GM21390 (cell line): ENCODE measurements around the gene EHBP1.
A peak's percentile ranks its signal among the peaks of the same experiment; 100 is the strongest.

Experiments
- ATAC-seq: cut with Tn5 transposase; IDR thresholded peaks from one replicate; pipeline ENCODE4 v1.9.1; 2021; ENCODE audit not compliant: unreplicated experiment

The EHBP1 gene

DNA sequence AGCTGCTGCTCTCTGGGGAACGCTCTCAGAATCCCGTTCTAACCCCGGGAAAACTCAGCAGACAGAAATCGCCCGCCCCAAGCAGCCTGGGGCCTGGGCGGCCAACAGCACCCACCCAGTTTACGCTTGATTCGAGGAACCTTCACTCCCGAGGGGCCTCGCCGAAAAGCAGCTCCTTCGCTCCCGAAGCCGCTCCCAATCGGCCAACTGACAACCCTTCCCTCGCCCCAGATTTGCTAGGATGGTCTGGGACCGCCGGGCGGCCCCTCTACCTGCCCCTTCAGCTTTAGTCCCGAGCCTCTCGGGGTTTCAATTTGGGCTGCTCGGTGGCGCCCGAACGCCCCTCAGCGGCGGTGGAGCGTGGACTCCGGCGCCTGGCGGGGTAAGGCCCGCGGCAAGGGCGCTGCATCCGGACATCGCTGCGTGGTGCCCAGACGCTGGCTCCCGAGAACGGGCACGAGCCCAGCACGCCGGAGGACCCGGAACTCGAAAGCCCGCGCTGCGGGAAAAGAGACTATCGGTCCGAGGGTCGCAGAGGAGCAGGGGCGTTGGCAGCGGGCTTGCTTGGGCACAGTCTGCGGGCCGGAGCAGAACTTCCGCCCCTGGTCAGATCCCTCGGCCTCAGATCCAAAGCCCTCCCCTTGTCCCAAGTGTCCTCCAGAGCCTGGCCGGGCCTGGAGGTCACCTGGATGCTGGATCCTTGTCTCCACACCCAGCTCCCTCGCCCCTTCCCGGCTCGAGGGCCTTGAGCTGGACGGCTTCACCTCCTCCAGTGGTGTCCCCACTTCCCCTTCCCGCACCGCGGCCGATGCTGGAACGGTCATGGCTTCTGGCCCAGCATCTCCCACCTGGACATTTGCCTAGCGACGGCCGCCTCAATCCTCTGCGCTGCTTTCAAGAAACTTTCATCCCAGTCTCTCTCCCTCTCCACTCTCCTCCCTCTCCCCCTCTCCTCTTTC lies 342.1 kb downstream of the EHBP1 start:
- no peak for ATAC-seq

DNA sequence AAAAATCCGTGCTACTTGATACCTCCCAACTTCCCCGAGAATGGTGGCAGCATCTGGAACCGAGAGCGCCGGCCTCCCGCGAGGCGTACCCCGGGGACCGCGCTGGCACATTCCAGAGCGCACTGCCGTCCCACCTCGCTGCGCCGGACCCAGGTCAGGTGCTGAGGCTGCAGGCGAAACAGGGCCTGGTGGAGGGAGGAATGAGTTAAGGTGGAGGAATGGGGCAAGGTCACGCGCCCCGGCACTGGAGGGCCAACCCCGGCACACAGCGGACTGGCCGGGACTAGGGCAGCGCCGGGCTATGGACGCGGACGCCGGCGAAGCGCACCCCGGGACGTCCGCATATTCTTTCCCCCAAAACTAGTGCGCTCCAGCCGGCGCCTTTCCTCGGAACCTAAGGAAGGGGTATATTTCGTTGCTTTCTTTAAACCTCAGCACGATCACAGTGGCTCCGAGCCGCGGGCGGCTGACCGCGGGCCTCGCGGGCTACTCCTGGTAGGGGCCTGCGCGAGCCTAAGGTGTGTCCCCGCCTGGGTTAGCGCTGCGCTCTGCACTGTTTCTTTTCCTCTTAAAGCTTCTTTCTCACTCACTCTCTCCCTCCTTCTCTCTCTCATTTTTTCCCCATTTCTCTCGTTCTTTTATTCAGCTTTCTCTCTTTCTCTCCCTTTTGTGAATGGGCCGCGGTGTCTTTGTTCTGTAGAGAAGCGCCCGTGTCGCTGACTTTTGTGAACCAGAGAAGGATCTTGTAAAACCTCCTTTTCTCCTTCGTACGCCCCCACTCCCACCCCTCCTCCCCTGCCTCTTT lies 343.1 kb downstream of the EHBP1 start:
- ATAC-seq = no peak

DNA sequence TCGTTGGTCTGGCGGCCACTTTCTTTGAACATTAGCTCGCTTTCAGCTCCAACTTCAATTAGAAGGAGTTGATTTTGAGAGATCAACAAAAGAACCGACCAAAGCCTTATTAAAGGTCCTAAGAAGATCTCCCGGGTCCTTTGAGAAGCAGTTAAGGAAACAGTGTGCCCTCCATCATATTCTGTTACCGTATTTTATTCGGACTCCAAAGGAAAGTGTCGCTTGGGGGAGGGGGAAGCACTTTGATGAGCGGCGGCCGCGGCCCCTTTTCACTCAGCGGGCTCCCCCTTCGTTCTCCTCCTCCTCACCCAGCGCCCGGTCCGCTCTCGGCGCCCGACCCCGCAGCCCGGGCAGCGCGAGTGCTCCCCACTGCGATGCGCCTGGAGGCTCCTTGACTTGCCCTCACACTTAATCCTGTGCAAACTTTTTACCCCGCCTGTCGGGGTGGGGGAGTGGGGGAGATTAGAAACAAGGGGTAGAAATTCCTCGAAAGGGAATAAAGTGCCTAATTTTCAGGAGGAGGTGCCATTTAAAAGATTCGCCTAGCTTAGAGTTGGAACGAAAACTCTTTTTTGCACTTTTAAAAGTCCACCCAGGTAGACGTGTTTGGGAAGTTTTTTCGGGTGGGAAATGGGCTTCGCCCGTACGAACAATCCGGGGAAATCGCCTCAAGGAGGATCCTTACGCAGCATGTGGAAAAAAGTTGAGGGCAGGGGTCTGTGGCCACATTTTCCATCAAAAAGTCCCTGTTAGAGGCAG lies 343.9 kb downstream of the EHBP1 start:
- no peak for ATAC-seq

DNA sequence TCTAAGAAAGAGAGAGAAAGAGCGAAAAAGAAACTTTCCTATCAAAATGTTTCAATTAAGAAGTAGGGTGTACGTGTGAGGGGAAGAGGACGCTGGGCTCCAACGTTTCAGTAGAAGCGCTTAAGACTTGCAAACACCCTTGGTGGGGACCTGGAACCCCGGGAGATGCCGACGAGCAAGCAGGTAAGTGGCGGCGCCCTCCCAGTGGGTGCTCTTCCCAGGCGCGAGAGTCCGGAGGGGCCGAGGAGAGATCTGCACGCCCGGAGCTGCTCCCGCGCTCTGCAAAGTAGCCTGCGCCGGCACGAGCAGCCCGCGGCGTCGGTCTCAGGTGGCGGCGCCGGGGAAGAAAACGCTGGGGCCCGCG lies 344.4 kb downstream of the EHBP1 start:
- ATAC-seq = peak; percentile 26

DNA sequence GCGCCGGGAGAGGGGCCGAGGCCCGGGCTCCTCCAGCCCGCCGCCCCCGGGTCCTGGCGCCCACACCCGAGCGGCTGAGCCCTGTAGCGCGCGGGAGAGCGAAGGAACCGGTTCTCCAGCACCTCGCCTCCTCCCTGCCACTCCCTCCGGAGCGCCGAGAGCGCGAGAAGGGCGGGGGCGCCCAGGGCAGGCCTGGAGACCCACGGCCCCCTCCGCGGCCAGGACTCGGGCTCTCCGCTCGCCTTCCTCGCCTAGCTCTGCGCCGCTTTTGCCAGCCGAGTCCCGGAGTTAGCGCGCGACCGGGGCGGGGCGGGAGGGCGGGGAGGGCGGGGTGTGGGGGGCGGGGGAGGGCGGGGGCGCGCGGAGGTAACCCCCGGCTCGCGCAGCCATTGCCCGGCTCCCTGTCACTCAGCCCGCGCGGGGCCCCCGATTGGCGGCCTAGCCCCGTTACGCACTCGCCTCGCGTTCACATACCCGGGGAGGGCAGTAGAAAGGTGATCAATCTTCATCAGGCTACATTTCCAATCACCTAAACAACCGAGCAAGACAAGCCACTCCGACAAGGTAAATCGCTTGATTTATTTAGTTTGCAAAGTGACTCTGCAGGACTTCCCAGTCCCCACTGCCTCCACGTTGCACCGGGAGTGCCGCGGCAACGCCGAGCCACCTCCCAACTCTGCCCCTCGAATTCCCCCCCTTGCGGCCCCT lies 345.0 kb downstream of the EHBP1 start, which contains the start of gene OTX1:
Gene OTX1 (plus strand): TSS at position 497 of the 708 bp plus-strand sequence. CDS start 2,161 bp downstream, outside the sequence.
- peak; percentile 77 for ATAC-seq

DNA sequence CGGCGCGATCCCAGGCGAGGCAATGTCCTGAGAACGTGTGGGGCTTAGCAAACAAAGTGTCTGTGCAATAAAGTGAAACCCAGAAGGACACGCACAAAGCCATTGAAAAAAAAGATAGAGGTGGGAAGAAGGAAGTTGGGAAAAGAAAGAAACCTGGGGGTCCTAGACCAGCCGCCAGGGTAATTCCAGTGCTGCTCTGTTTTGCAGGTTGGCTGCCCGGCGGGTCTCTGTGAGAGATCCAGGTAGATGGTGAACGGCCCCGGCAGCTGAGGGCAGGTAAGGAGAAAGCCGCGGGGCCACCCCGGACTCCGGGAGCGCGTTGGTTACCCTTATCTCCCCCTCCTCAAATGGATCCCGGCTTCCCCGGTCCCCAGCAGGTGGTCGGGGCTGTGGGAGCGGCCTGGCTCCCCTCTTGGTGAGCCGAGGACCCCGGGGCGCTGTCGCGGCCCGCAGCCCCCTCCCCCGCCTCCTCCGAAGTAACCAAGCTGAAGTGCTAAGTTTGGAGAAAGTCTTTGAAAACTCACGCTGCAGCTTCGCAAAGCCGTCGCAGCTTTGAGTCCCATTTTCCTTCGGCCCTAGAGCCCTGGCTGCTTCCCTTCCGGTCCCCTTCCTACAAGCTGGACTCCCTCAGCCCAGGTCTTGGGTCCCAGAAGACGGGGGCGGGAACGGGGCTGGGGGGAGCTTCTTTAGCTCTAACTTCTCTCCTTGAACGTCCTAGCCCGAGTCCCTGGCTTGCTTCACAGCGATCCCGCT lies 345.7 kb downstream of the EHBP1 start:
- ATAC-seq = no peak

DNA sequence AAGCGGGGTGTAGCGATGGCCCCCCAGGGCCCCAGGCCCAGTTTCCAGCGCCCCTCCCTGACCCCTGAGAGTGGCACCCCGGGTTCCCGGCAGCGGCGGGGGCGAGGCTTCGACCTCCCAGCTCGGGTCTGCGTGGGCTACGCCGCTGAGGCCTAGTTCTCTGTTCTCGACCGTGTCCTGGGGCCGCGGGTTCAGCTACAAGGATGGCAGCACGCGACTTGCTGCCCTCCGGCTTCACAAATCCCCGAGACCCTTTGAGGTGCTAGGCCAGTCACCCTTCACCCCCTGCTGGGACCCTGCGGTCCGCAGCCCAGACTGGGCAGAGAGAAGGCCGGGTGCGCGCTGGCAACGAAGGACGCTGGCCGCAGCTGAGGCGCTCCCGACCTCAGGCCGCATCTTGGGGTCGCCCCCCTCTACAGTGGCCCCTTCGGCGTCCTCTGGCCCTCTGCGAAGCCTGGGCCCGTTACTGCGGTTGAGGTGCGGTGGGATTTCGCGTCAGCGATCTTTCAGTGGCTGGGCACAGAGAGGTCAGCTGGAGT lies 346.4 kb downstream of the EHBP1 start:
- ATAC-seq = no peak

DNA sequence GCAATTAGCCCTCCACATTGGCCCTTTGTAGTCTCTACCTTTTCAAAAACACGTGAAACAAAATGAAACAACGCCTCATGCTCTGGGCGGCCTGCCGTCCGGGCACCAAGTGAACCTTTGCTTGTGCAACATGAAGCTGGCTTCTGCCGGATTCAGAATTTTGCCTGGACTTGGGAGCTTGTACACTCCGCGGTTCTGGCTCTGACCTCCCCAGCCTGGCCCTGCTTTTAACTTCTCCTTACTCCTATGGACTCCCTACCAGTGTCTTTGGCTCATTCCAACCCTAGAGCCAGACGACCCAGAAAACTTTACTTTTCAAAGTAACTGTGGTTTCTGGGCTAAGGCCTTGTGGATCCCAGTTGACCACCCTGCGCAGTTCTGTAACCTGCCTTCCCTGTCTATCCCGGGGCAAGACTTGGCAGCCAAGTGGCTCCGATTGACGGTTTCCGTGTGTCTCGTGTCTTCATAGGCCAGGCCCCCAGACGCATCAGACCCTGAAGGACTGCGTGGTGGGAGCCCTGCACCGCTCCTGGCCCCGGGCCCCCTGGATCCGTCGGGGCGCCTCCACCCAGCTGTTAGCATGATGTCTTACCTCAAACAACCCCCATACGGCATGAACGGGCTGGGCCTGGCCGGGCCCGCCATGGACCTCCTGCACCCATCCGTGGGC lies 347.0 kb downstream of the EHBP1 start:
- ATAC-seq = no peak

DNA sequence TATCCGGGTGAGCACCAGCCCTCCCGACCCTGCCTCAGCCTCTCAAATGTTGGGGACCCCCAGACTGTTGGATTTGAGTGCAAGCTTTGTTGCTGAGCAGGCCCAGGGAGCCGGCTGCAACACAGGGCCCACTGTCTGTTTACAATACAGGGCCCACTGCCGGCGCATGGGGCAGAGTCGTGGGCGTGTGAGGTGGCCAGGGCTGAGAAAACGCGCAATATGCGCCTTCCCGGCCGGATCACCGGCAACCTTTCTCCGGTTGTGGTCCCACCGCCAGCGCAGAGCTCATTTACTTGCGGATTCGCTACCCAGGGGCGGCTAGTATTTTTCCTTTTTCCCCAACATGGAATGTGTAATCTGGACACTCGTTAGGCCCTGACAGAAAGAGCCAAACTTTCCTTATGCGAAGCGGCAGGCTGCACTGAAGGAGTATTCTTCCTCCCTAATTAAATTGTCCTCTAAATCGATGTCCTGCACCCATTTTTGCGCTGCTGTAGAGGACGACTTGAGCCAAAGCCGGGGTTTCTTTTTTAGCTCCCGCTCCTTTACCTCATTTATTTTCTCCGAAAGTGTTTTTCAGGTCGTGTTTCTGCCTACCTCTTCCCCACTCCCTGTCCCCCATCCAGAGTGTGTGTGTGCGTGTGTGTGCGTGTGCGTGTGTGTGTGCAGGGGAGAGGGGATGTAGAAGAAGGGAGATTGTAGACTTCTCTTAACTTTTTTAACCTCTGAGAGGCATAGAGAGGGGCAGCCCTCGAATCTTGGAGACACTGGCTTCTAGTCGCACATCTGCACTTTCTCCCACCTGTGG lies 347.8 kb downstream of the EHBP1 start:
- ATAC-seq = no peak

DNA sequence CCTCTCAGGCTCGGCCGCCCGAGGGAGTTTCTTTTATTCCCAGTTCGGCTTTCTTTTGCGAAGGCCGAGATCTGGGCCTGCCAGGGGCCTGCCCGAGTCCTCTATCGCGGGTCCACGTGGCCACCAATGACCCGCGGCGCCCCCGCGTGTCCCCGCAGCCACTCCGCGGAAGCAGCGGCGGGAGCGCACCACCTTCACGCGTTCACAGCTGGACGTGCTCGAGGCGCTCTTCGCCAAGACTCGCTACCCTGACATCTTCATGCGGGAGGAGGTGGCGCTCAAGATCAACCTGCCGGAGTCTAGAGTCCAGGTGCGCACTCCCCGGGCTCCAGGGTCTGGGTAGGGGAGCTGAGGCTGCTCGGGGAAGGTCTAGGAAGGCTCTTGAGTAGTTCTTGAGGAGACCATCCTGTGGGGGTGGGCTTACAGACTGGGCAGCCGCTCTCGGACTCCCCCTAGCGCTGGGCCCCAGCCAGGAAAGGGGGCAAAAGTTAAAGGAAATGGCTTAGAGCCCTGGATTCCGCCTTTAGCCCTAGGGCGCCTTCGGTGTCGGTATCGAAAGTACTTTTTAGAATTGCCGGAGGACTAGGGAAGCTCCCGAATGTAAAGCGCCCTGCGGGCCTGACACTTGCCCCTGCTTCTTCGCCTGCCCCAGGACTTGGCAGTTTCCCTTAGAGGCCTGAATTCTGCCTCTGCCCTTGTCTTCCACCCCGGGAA lies 348.5 kb downstream of the EHBP1 start:
- ATAC-seq = no peak

DNA sequence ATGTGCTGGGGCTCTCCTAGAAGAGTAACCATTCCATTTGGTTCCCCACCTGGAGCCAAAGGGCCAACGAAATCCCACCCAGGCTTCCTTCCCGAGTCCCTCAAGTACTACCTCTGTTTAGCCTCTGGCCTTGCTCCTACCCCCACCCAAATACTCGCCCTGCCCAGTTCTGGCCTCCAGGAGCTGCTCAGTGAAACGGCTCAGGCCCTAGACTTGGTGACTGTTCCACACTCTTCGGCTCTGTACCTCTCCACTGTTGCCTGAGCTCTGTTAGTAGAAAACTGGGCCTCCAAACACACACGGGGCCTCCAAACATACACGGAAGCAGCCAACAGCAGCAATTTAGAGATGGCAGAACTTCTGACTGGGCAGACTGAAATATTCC lies 349.3 kb downstream of the EHBP1 start:
- no peak for ATAC-seq

DNA sequence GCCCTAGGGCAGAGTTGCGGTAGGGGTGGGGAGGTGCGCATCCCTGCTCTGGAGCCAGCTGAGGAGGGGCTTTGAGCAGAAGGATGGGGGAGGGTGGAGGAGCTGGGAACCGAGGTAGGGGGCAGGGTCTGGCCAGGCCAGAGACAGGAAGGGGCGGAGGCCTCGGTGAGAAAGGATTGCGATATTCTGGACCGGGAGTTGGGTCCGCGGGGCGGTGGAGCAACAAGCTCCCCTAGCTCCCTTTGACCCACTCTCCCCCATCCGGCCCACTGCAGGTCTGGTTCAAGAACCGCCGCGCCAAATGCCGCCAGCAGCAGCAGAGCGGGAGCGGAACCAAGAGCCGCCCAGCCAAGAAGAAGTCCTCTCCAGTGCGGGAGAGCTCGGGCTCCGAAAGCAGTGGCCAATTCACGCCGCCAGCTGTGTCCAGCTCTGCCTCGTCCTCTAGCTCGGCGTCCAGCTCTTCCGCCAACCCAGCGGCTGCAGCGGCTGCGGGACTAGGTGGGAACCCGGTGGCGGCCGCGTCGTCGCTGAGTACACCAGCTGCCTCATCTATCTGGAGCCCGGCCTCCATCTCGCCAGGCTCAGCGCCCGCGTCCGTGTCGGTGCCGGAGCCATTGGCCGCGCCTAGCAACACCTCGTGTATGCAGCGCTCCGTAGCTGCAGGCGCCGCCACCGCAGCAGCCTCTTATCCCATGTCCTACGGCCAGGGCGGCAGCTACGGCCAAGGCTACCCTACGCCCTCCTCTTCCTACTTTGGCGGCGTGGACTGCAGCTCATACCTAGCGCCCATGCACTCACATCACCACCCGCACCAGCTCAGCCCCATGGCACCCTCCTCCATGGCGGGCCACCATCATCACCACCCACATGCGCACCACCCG lies 350.0 kb downstream of the EHBP1 start:
- no peak for ATAC-seq

DNA sequence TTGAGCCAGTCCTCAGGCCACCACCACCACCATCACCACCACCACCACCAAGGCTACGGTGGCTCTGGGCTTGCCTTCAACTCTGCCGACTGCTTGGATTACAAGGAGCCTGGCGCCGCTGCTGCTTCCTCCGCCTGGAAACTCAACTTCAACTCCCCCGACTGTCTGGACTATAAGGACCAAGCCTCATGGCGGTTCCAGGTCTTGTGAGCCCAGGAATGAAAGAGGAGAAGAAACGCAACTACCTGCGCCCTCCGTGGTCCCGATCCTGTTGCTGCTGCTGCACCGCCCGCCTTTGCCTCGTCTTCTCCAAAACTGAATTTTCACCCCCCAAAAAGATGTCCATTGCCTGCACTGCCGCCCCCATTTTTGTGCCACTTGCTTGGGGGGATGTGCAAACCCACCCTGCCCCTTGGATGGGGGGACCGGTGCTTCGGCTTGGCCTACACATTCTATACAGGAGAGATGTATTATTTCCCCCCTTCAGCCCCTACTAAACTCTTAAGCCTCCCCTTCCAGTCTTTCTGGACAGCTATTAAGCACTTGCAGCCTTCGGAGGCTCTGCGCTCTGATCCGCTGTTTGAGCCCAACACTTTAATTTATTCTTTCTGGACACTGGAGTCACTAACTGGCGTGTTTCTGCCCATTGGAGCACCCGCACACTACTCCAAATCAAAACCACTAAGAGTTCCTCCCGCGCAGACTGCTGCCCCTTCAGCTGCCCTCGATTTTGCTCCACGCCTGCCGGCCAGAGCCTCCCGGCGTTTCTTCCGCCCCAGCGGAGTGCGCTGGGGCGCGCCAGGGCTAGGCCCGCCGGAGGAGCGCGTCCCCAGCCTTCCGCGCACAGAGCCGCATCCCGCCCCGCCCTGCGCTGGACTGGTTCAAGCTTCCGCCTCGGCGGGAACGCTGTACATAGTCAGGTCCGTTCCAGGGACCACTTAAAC lies 350.9 kb downstream of the EHBP1 start:
- peak; percentile 40 for ATAC-seq

DNA sequence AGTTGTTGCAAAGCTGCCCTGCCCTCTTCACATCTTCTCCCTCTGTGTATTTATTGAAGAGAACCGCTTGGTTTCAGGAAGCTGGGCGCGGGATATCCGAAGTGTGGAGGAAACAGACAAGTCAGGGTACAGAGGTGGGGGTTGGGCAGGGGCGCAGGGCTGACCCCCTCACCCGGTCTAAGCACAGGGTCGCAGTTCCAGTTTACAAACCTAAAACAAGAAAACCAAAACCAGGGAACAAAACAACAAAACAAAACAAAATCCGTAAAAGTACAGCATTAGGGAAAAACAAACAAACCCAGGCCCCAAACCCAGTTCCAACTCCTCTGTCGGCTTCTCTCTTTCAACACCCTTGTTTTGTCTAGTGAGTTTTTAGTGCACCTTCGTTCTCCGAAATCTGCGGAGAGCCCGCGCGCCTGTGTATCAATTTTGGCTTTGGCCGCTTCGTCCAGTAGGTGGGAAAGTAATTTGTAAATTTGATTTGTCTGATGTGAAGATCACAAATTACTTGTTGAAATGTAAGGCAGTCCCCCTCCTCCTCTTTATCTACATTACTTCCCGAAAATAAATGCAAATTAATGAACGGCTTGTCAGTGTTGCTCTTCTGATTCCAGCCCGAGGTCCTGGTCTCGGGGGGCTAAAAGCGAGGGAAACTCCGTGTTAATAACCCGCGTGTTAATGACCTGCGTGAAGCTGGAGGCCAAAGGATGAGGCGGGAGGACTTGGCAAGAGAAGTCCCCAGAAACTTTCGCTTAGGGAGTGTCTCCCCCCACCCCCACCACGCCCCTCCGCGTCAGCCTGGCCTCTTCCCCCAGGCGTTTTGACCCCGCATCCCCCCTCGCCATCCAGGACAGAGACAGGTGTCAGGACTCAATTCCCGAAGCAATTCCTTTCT lies 352.0 kb downstream of the EHBP1 start:
- no peak for ATAC-seq
